BLaER1 (cell line): ENCODE measurements around the gene GADD45B.

Experiments
- H3K27ac ChIP-seq: shearing (Covaris generic); formaldehyde crosslinking; 2 replicates; pipeline ENCODE4 v1.8.1; 2022
- H3K27me3 ChIP-seq: shearing (Covaris generic); formaldehyde crosslinking; 2 replicates; pipeline ENCODE4 v1.8.1; 2022
- H3K36me3 ChIP-seq: shearing (Covaris generic); formaldehyde crosslinking; 2 replicates; pipeline ENCODE4 v1.8.1; 2022
- H3K4me1 ChIP-seq: shearing (Covaris generic); formaldehyde crosslinking; 2 replicates; pipeline ENCODE4 v1.8.1; 2022
- H3K4me2 ChIP-seq: shearing (Covaris generic); formaldehyde crosslinking; 2 replicates; pipeline ENCODE4 v1.8.1; 2022
- H3K4me3 ChIP-seq: shearing (Covaris generic); formaldehyde crosslinking; 2 replicates; pipeline ENCODE4 v1.8.1; 2022
- H3K9ac ChIP-seq: shearing (Covaris generic); formaldehyde crosslinking; 2 replicates; pipeline ENCODE4 v1.8.1; 2022
- H3K9me3 ChIP-seq: shearing (Covaris generic); formaldehyde crosslinking; 2 replicates; pipeline ENCODE4 v1.8.1; 2022
- H4K20me1 ChIP-seq: shearing (Covaris generic); formaldehyde crosslinking; 2 replicates; pipeline ENCODE4 v1.8.1; 2022
- Cebpa-rat ChIP-seq: shearing (Covaris generic); IDR thresholded peaks from 2 replicates; pipeline ENCODE4 v1.8.1; 2022

Gene GADD45B

GRCh38 chr19:2475702-2476450 lies at the start of gene GADD45B:
GADD45B (plus strand) TSS chr19:2476127; CDS start chr19:2476359, 232 bp downstream.
- Histone ChIP-seq H3K9me3 (no peaks in the 10 kb centered on the region), H3K27ac (peak within 1 kb of the TSS; percentile 79)

GRCh38 chr19:2426611-2427428 lies 49.1 kb upstream of the GADD45B start:
- H3K27ac ChIP-seq: peak overlapping the region; percentile 99
- H3K9me3 ChIP-seq: no peaks in the 10 kb centered on the region
- H3K4me3 ChIP-seq: peak overlapping the region; percentile 93
- no peaks in the 10 kb centered on the region for H3K27me3 ChIP-seq
- peaks cover 86% of the 10 kb centered on the region for H3K4me1 ChIP-seq
- TF ChIP-seq Cebpa-rat: no peak
- H3K36me3 ChIP-seq: peaks cover 58% of the 10 kb centered on the region
- peak overlapping the region; percentile 98 for H3K4me2 ChIP-seq
- H3K9ac ChIP-seq: peak overlapping the region; percentile 99
- H4K20me1 ChIP-seq: peaks cover 68% of the 10 kb centered on the region

More at GRCh38 chr19:2475702-2476450, at the start of gene GADD45B:
- Histone ChIP-seq H3K36me3 (no peaks in the 10 kb centered on the region), H3K27me3 (no peaks in the 10 kb centered on the region), H3K4me2 (peak within 1 kb of the TSS; percentile 97), H4K20me1 (peaks cover 35% of the 10 kb centered on the region), H3K4me1 (peaks cover 69% of the 10 kb centered on the region), H3K4me3 (peak within 1 kb of the TSS; percentile 93), H3K9ac (peak within 1 kb of the TSS; percentile 88)
- TF ChIP-seq Cebpa-rat: peak; percentile 69; the same call in 1 of the 2 replicates

GRCh38 chr19:2427429-2428320 lies 48.3 kb upstream of the GADD45B start, which contains the start of gene TIMM13:
TIMM13 (minus strand) TSS chr19:2427586; CDS start chr19:2427533, 53 bp downstream.
- H3K4me3 ChIP-seq: peak within 1 kb of the TSS; percentile 93
- no peaks in the 10 kb centered on the region for H3K9me3 ChIP-seq
- peak; percentile 95 for TF ChIP-seq Cebpa-rat
- H4K20me1 ChIP-seq: peaks cover 65% of the 10 kb centered on the region
- no peaks in the 10 kb centered on the region for H3K27me3 ChIP-seq
- peaks cover 66% of the 10 kb centered on the region for H3K36me3 ChIP-seq
- H3K4me2 ChIP-seq: peak within 1 kb of the TSS; percentile 98
- peak within 1 kb of the TSS; percentile 99 for H3K9ac ChIP-seq
- peak within 1 kb of the TSS; percentile 99 for H3K27ac ChIP-seq
- peaks cover 86% of the 10 kb centered on the region for H3K4me1 ChIP-seq

- no peaks in the 10 kb centered on the region for H3K9me3 ChIP-seq
- H3K27me3 ChIP-seq: no peaks in the 10 kb centered on the region
- H3K9ac ChIP-seq: no peak overlapping the region
- H4K20me1 ChIP-seq: peaks cover 61% of the 10 kb centered on the region
- H3K4me1 ChIP-seq: peaks cover 81% of the 10 kb centered on the region
- H3K4me3 ChIP-seq: peak overlapping the region; percentile 93; the same call in 1 of the 2 replicates
- no peak for TF ChIP-seq Cebpa-rat
- peak overlapping the region; percentile 99 for H3K27ac ChIP-seq
- peak overlapping the region; percentile 98 for H3K4me2 ChIP-seq
- peaks cover 71% of the 10 kb centered on the region for H3K36me3 ChIP-seq
Observed at GRCh38 chr19:2428321-2428690, 47.6 kb upstream of the GADD45B start.

GRCh38 chr19:2428756-2429711 lies 46.9 kb upstream of the GADD45B start:
- H3K9me3 ChIP-seq: no peaks in the 10 kb centered on the region
- peaks cover 56% of the 10 kb centered on the region for H4K20me1 ChIP-seq
- H3K36me3 ChIP-seq: peaks cover 74% of the 10 kb centered on the region
- peak overlapping the region; percentile 99 for H3K27ac ChIP-seq
- no peak overlapping the region for H3K4me3 ChIP-seq
- H3K9ac ChIP-seq: peak overlapping the region; percentile 6; the same call in 1 of the 2 replicates
- peak overlapping the region; percentile 98 for H3K4me2 ChIP-seq
- TF ChIP-seq Cebpa-rat: no peak
- H3K4me1 ChIP-seq: peaks cover 74% of the 10 kb centered on the region
- no peaks in the 10 kb centered on the region for H3K27me3 ChIP-seq

GRCh38 chr19:2429917-2430535 lies 45.9 kb upstream of the GADD45B start:
- Histone ChIP-seq H3K9ac (peak overlapping the region; percentile 65; the same call in 1 of the 2 replicates), H4K20me1 (peaks cover 61% of the 10 kb centered on the region), H3K4me3 (no peak overlapping the region), H3K27me3 (no peaks in the 10 kb centered on the region), H3K9me3 (no peaks in the 10 kb centered on the region), H3K27ac (peak overlapping the region; percentile 99), H3K4me1 (peaks cover 65% of the 10 kb centered on the region), H3K4me2 (peak overlapping the region; percentile 98), H3K36me3 (peaks cover 81% of the 10 kb centered on the region)
- no peak for TF ChIP-seq Cebpa-rat

GRCh38 chr19:2431318-2432055 lies 44.4 kb upstream of the GADD45B start:
- peak overlapping the region; percentile 65 for H3K9ac ChIP-seq
- TF ChIP-seq Cebpa-rat: no peak
- H3K36me3 ChIP-seq: peaks cover 79% of the 10 kb centered on the region
- H3K4me1 ChIP-seq: peaks cover 50% of the 10 kb centered on the region
- peaks cover 58% of the 10 kb centered on the region for H4K20me1 ChIP-seq
- peak overlapping the region; percentile 99 for H3K27ac ChIP-seq
- H3K4me3 ChIP-seq: no peak overlapping the region; the same call in 1 of the 2 replicates
- H3K4me2 ChIP-seq: peak overlapping the region; percentile 98
- H3K27me3 ChIP-seq: no peaks in the 10 kb centered on the region
- no peaks in the 10 kb centered on the region for H3K9me3 ChIP-seq
